Stimulated activated CD4-positive, alpha-beta T cell treated with anti-CD3 and anti-CD28 coated beads, Interleukin-1b, Interleukin-23, amount 100 ng/mL, for 24 hours (primary cell): Measurements from ENCODE around the gene MYL12B.
"Not testable (repeated sequence)": the region's sequence is repeated elsewhere in the genome, so short reads cannot be mapped to it uniquely, and the experiment has no call there.

Source experiments
- DNase-seq, 4 experiments: peaks; one replicate each; pipeline ENCODE4 v3.0.0-alpha.2; 2020; ENCODE audit warnings: low read depth in 4 of 4, low spot score in 1 of 4

The MYL12B gene

DNA sequence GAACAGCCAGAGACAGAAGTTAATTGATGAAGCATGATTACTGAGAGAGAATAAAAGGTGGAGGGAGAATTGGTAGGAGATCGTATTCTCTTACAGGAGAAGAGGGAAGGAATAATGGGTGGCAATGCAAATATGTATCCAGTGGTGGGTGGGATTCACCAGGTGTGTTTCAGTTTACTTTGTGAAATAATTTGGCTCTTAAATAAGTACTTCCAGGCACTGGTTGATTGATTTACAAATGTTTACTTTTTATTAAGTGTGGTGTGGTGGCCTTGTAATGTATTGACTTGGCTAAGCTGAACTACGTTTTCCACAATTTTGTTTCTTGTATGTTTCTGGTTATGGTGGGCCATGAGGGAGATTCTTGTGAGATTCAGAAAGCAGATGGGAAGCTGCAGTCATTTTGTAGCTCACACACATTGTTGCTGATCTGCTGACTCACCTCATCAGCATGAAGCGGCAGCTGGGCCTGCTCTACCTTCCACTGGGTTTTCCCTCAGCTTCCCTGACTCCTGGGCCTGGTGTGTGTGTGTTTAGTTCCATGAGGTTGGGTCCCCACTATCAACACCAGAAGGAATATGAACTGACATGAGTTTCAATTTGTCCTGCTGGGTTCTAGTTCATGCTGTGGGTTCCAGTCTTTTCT lies 32.6 kb downstream of the MYL12B start:
- DNase-seq, result no peak

DNA sequence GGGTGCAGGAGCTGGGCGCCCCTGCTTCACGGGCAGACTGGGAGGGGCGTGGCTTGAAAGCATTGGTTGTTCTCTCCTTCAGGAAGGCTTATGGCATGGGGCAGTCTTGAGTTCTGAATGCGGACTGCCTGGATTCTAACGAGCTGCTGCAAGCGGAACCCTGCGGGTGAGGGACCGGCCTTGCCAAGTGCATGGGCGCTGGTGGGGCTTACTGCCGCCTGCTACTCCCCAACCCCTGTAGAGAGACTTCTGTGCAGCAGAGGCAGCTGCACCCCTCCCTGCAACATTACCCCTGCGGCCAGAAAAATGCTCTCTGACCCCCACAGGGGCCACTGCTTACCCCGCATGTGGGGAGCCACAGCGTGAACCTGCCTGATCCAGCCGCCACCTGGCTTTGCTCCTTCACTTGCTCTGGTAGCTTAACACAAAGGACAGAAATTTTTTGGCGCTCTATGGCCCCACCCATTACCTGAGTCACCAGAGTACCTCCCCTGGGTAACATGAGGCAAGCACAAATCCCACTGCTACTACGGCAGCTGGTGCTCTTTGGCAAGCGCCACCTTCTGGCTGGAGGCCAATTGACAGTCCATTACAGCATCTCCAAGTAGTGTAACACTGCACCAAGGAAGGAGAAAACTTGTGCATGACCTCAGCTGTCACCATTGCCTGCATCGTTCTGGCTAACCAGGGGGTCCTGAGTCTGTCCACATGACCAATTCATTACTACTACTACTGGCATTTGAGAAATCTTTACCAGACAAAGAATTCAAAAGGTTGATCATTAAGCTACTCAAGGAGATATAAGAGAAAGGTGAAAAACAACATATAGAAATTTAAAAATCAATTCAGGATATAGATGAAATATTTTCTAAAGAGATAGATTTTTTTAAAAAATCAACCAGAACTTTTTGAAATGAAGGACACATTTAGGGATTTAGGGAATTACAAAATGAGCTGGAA lies 35.4 kb downstream of the MYL12B start:
- peak; percentile 80 to 90 (median 88) for DNase-seq

DNA sequence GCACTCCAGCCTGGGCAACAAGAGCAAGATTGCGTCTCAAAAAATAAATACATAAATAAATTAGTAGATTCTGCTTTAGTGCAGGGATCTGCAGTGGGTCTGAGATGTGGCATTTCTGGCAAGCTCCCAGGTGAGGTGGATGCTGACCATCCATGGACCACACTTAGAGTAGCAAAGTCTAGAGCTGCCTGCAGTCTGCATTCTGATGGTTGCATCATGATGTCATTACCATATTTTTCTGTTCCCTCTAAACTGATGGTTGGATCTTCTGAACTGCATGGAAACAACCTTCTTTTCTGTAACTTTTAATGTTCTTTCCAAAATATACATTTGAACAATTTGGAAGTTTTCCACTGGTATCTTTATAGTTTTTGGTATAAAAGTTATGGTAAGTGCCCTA lies 42.9 kb downstream of the MYL12B start:
- DNase-seq, result no peak

DNA sequence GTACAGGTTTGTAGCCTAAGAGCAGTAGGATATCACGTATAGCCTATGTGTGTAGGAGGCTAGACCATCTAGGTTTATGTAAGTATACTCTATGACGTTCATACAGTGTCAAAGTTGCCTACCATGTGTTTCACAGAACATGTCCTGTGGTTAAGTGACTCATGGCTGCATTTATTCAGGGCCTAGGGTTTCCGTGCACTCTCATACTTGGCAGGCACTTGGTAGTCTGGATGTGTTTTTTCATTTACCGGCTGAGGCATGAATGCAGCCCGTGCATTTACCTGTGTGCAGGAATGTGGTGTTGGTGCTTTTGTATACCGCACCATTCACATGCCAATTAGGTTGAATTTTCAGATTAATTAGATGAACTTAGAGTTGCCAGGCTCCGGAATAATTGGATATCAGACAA lies 43.4 kb downstream of the MYL12B start:
- peak; percentile 5 to 29 (median 17) for DNase-seq

DNA sequence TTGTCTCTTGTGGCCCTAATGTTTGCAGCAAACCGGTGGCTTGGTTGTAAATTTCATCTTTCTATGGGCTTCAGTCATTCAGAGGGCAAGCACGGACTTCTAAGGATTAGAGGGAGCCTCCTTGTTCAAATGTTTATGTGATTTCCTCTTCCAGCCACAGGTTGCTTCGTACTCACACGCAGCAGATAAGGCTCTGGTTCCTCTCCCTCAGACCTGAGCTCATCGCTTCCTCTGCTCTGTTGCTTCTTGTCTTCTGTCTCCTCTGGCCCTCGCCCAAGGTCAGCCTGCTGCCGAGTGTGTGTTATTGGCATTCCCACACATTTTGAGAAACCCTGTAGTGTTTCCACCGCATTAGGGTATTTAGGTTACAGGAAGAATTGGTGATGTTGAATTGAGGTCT lies 44.0 kb downstream of the MYL12B start:
- no peak for DNase-seq

DNA sequence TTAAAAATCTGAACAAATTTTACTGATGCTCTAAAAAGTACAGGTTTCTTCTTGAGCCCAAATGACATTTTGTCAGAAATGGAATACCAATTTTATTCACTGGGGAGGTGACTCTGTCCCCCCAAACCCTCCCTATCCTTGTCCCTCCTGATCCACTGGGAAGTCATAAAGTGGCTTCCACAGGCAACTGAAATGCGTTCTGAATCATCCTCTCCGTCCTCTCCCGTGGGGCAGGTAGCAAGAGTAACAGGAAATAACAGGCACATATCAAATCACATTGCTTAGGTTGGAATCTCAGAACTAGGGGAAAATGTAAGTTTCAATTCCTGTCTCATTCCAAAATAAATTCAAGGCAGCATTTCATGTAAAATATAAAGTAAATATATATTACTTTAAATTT lies 44.5 kb downstream of the MYL12B start:
- no peak for DNase-seq

DNA sequence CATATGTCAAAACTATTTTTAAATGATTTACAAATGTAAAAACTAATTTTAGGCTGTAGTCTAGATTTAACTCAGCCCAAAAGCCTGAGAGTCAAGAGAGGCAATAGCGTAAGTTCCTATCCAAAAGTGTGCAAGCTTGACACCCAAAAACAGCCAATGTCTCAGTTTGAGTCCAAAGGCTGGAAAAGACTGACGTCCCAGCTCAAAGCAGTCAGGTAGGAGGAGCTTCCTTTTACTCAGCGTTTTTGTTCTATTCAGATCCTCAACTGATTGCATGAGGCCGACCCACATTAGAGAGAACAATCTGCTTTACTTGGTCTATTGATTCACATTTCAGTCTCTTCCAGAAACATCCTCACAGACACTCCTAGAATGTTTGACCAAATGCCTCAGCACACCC lies 51.8 kb downstream of the MYL12B start:
- no peak for DNase-seq

DNA sequence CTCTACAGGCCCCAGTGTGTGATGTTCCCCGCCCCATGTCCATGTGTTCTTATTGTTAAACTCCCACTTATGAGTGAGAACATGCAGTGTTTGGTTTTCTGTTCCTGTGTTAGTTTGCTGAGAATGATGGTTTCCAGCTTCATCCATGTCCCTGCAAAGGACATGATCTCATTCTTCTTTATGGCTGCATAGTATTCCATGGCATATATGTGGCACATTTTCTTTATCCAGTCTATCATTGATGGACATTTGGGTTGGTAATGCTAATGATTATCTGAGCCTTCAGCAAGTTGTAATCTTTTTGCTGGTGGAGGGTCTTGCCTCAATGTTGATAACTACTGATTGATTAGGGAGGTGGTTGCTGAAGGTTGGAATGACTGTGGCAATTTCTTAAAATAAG lies 53.4 kb downstream of the MYL12B start:
- DNase-seq, result not testable (repeated sequence)

DNA sequence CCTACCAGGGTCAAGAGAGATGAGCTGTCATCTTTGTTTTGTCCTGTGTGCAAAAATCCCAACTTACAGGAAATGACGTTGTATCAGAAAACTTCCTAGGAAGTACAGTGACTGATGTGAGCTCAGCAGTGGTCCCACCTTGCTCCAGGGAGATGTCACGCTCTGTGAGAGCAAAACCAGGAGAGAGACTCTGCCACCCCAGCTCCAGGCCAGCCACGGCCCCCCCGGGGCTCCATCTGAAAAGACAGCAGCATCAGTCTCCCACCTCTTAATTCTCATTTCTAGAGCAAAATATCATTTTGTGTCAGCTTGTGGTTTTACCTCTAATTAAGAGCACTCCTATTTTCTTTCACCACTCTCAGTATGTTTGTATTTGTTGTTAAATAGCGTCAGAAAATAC lies 57.5 kb downstream of the MYL12B start:
- no peak for DNase-seq

DNA sequence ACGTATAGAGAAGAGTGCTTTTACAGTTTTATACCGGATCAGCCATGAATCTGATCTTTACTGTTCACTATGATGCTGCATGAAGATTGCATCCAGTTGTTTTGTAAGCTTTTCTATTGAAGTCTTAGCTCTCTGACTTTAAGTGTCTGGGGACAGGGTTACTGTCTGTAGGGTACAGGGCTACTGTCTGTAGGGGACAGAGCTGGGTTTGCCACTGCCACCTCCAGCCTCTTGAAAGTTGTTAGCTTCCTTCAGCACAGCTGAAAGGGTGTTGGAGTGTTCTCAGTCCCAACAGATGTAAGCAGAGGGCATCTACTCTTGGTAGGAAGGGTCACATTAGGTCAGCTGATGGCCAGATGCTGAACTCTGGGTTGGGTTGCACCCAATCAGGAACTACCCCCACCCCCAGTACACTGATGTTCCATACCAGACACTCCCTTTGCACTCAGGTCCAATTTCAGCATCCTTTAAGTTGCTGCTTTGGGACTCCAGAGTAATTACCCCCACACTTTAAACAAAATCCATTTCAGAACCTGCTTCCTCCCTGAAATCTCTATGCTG lies 58.0 kb downstream of the MYL12B start:
- no peak for DNase-seq

DNA sequence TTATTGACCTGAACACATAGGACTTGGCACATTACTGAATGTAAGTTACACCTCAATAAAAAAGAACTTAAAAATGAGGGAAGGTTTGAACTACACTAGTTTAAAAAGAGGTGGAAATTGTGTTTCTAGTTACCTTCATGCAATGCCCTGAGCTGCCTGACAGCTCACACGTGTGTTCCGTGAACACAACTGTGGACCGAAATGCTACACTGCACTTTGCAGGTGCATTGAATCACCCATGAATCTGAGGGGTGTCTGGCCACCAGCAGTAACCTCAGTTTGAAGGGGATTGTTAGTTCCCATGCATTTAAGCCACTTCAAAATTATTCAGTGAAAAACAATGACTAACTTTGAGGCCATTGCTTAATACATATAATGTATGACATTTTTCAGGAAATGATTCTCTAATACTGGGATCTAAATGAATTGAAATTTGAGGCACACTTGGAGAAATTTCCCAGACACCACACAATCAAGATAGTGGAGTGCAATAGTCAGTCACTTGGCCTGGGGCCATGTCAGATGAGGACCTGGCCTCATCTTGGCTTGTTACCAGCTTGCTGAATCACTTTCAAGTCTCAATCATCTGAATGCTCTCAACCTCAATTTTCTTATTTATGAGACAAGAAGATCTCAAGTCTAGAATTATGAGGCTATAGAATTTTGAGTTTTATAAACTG lies 59.3 kb downstream of the MYL12B start:
- DNase-seq, result no peak

DNA sequence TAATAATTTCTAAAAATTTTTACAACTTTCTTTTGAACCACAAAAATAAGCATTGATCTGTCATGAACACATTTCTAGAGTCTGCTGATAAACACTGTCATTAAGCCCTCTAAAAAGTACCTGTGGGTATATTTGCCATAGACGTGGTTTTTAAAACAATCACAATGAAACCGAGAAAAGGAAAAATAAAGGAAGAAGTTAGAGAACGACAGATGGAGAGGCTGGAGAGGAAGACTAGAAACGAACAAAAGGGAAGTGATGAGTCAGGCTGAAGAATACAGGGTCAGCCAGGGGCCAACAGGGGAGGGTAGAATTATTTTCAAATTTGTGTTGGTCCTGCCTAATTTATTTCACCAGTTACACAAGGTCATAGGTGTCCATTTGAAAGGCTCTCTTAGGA lies 62.0 kb downstream of the MYL12B start:
- no peak for DNase-seq
